Liver (tissue), 9 donors: ENCODE results near the gene TAS2R43. TPM values are rescaled to one million over a fixed set of nuclear protein-coding genes. Genes with fewer than 3 reads are reported as not detected.
"Not testable (repeated sequence)": the region's sequence is repeated elsewhere in the genome, so short reads cannot be mapped to it uniquely, and the experiment has no call there.

ENCODE experiments used
- DNase-seq: peaks from one replicate; pipeline ENCODE4 v3.0.0-alpha.2; 2017; ENCODE audit warnings: low spot score
- H3K27ac ChIP-seq, 2 donors: one replicate each; pipeline ENCODE4 v1.7.0; 2013; ENCODE audit warnings: inconsistent platforms in 2 of 2, low read length in 2 of 2, control low read depth in 1 of 2, low read depth in 1 of 2, mild to moderate bottlenecking in 1 of 2
- H3K27me3 ChIP-seq, 4 donors: one replicate each; pipeline versions ENCODE4 v1.6.1 to v1.7.0; 2013; ENCODE audit warnings: low read length in 3 of 4, inconsistent platforms in 1 of 4, mild to moderate bottlenecking in 1 of 4, moderate library complexity in 1 of 4; ENCODE audit not compliant: control insufficient read depth in 4 of 4, insufficient read depth in 4 of 4
- H3K36me3 ChIP-seq, 4 donors: one replicate each; pipeline versions ENCODE4 v1.6.1 to v1.7.0; 2013; ENCODE audit warnings: low read length in 3 of 4, mild to moderate bottlenecking in 3 of 4, low read depth in 1 of 4, moderate library complexity in 1 of 4; ENCODE audit not compliant: control insufficient read depth in 4 of 4, insufficient read depth in 3 of 4
- H3K4me1 ChIP-seq, 4 donors: one replicate each; pipeline versions ENCODE4 v1.6.1 to v1.7.0; 2013; ENCODE audit warnings: low read length in 3 of 4, mild to moderate bottlenecking in 3 of 4, moderate library complexity in 1 of 4; ENCODE audit not compliant: control insufficient read depth in 4 of 4, insufficient read depth in 4 of 4
- H3K4me3 ChIP-seq, 3 donors: one replicate each; pipeline versions ENCODE4 v1.6.1 to v1.7.0; 2013; ENCODE audit warnings: low read length in 3 of 3, control low read depth in 1 of 3, low read depth in 1 of 3, mild to moderate bottlenecking in 1 of 3
- H3K9ac ChIP-seq, 2 donors: one replicate each; pipeline ENCODE4 v1.7.0; 2013; ENCODE audit warnings: low read length in 2 of 2, mild to moderate bottlenecking in 2 of 2, moderate library complexity in 2 of 2, control low read depth in 1 of 2, low read depth in 1 of 2
- H3K9me3 ChIP-seq, 4 donors: one replicate each; pipeline versions ENCODE4 v1.6.1 to v1.7.0; 2013; ENCODE audit warnings: low read length in 3 of 4; ENCODE audit not compliant: control insufficient read depth in 4 of 4
- ATF3 ChIP-seq: IDR thresholded peaks from 2 replicates; pipeline ENCODE4 v1.6.1; 2016; ENCODE audit warnings: antibody characterized with exemption
- CTCF ChIP-seq: fragments of 150-350 bp; IDR thresholded peaks from 2 replicates; pipeline ENCODE4 v1.5.1; 2017; ENCODE audit warnings: improper control_type of control experiment, low read depth, low read length; ENCODE audit not compliant: missing input control
- EGR1 ChIP-seq, 2 donors: IDR thresholded peaks; 2 replicates each; pipeline ENCODE4 v1.6.1; 2016 to 2018; ENCODE audit warnings: antibody characterized with exemption in 2 of 2, low read depth in 2 of 2
- FOXA1 ChIP-seq: IDR thresholded peaks from 2 replicates; pipeline ENCODE4 v1.6.1; 2016; ENCODE audit warnings: antibody characterized with exemption
- GABPA ChIP-seq, 2 donors: IDR thresholded peaks in 1 of 2; conservative IDR thresholded peaks in 1 of 2; 2 replicates each; pipeline ENCODE4 v1.6.1; 2016; ENCODE audit warnings: antibody characterized with exemption in 2 of 2, mild to moderate bottlenecking in 1 of 2, moderate library complexity in 1 of 2
- HNF4A ChIP-seq, 2 donors: conservative IDR thresholded peaks; 2 replicates each; pipeline ENCODE4 v1.6.1; 2016; ENCODE audit warnings: antibody characterized with exemption in 2 of 2, mild to moderate bottlenecking in 2 of 2
- HNF4G ChIP-seq: IDR thresholded peaks from 2 replicates; pipeline ENCODE4 v1.6.1; 2016; ENCODE audit warnings: antibody characterized with exemption
- JUND ChIP-seq, 2 donors: IDR thresholded peaks; 2 replicates each; pipeline ENCODE4 v1.6.1; 2016; ENCODE audit warnings: antibody characterized with exemption in 2 of 2
- MAX ChIP-seq: IDR thresholded peaks from 2 replicates; pipeline ENCODE4 v1.6.1; 2016; ENCODE audit warnings: antibody characterized with exemption
- NR2F2 ChIP-seq: IDR thresholded peaks from 2 replicates; pipeline ENCODE4 v1.6.1; 2016; ENCODE audit warnings: antibody characterized with exemption
- RAD21 ChIP-seq, 2 donors: IDR thresholded peaks; 2 replicates each; pipeline ENCODE4 v1.6.1; 2016; ENCODE audit warnings: antibody characterized with exemption in 2 of 2, mild to moderate bottlenecking in 2 of 2
- RXRA ChIP-seq, 2 donors: IDR thresholded peaks; 2 replicates each; pipeline ENCODE4 v1.6.1; 2017 to 2018; ENCODE audit warnings: antibody characterized with exemption in 2 of 2, mild to moderate bottlenecking in 1 of 2
- SP1 ChIP-seq: IDR thresholded peaks from 2 replicates; pipeline ENCODE4 v1.6.1; 2018; ENCODE audit warnings: antibody characterized with exemption, mild to moderate bottlenecking
- TAF1 ChIP-seq: conservative IDR thresholded peaks from 2 replicates; pipeline ENCODE4 v1.6.1; 2016; ENCODE audit warnings: antibody characterized with exemption, mild to moderate bottlenecking
- YY1 ChIP-seq: IDR thresholded peaks from 2 replicates; pipeline ENCODE4 v1.6.1; 2016; ENCODE audit warnings: antibody characterized with exemption, mild to moderate bottlenecking
- ZBTB33 ChIP-seq: IDR thresholded peaks from 2 replicates; pipeline ENCODE4 v1.6.1; 2016; ENCODE audit warnings: antibody characterized with exemption
- WGBS: extraction: QIAGEN DNeasy Blood & Tissue Kit; methylation state at CpG from one replicate; pipeline ENCODE4 v1.1.7; 2013; 5-methylcytosine and 5-hydroxymethylcytosine counted together
- polyA plus RNA-seq, 2 donors: library from polyadenylated mRNA; stranded (reverse) in 1 of 2; unstranded in 1 of 2; fragments of 200-250 nt in 1 of 2; fragments of >200 nt in 1 of 2; fragmentation: Nextera tagmentation in 1 of 2; extraction: Ambion mirVana in 1 of 2; gene quantifications; one replicate each; pipeline versions ENCODE4 v1.2.1 to v1.2.3, GENCODE V29; 2013 to 2015
- total RNA-seq, 2 donors: library from RNA; depleted of rRNA; stranded (reverse); fragments of >200 nt; gene quantifications; one replicate each; pipeline ENCODE4 v1.2.3, GENCODE V29; 2014
- donor health status: healthy.
- donor health status: healthy.
- donor health status: healthy.
- donor health status: healthy.
- donor health status: healthy.

The TAS2R43 gene
- total and polyA plus RNA-seq, 4 donors = 0.57 to 3.8 (median 0.84) TPM; not detected in 1

GRCh38 chr12:11130382-11130781, 38.3 kb upstream of the TAS2R43 start:
- 95% methylated on average over 3 of the region's 3 CpGs for WGBS
- H3K4me3 ChIP-seq = no peak overlapping the region
- H3K4me1 ChIP-seq = no peaks in the 10 kb centered on the region
- no peak overlapping the region for H3K27ac ChIP-seq
- H3K9ac ChIP-seq = no peak overlapping the region
- H3K27me3 ChIP-seq = no peaks in the 10 kb centered on the region
- no peak for DNase-seq
- no peaks in the 10 kb centered on the region for H3K36me3 ChIP-seq
- H3K9me3 ChIP-seq = no peaks in the 10 kb centered on the region
- no peak for TF ChIP-seq MAX
- TF ChIP-seq EGR1 (IDR thresholded peaks at IDR 0.05; ENCODE audit: low read depth in 2 of 2) = no peak
- no peak for TF ChIP-seq RAD21 (IDR thresholded peaks at IDR 0.05)
- no peak for TF ChIP-seq FOXA1
- no peak for TF ChIP-seq TAF1
- TF ChIP-seq SP1 = no peak
- TF ChIP-seq NR2F2 = no peak
- no peak for TF ChIP-seq YY1
- no peak for TF ChIP-seq HNF4G
- TF ChIP-seq JUND (IDR thresholded peaks at IDR 0.05) = no peak
- TF ChIP-seq RXRA (IDR thresholded peaks at IDR 0.05) = no peak
- TF ChIP-seq GABPA (IDR thresholded peaks at IDR 0.05 in 1 of 2, conservative IDR thresholded peaks at IDR 0.05 in 1 of 2) = no peak
- TF ChIP-seq ZBTB33 = no peak
- TF ChIP-seq ATF3 = no peak
- TF ChIP-seq CTCF = no peak
- no peak for TF ChIP-seq HNF4A (conservative IDR thresholded peaks at IDR 0.05)

- H3K36me3 ChIP-seq, H3K27ac ChIP-seq, H3K4me3 ChIP-seq, H3K9me3 ChIP-seq, H3K4me1 ChIP-seq, DNase-seq, H3K27me3 ChIP-seq, H3K9ac ChIP-seq: not testable (repeated sequence)
- 96% methylated on average over 1 of the region's 1 CpG for WGBS
Measured at GRCh38 chr12:11114130-11114529, 22.0 kb upstream of the TAS2R43 start.

GRCh38 chr12:11111213-11111612, 19.1 kb upstream of the TAS2R43 start:
- DNase-seq, H3K36me3 ChIP-seq, H3K4me1 ChIP-seq, H3K27ac ChIP-seq, H3K9ac ChIP-seq, H3K9me3 ChIP-seq, H3K4me3 ChIP-seq, H3K27me3 ChIP-seq: not testable (repeated sequence)
- WGBS = 88% methylated on average over 1 of the region's 1 CpG
